ENCODE measurements around the gene AURKAIP1.
"Not testable (repeated sequence)": the region's sequence is repeated elsewhere in the genome, so short reads cannot be mapped to it uniquely, and the experiment has no call there.

Gene AURKAIP1

DNA sequence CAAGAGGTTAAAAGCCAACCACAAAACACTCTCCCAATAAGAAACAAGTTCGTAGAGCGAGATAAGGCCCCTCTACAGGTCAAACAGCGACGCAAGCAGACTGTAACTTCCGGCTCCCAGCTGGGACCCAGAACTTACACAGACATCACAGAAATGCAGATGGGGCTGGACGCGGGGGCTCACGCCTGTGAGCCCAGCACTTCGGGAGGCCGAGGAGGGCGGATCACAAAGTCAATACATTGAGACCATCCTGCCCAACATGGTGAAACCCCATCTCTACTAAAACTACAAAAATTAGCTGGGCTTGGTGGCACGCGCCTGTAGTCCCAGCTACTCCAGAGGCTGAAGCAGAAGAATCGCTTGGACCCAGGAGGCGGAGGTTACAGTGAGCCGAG lies 13.1 kb upstream of the AURKAIP1 start:
- TF ChIP-seq FOXA1 (IDR thresholded peaks at IDR 0.05) (no peak), SUZ12 (IDR thresholded peaks at IDR 0.05) (no peak), BHLHE40 (IDR thresholded peaks at IDR 0.05; ENCODE audit: borderline replicate concordance) (no peak), ZNF384 (IDR thresholded peaks at IDR 0.05) (no peak), SP1 (IDR thresholded peaks at IDR 0.05) (no peak), FOXK2 (IDR thresholded peaks at IDR 0.05) (no peak), CTBP1 (IDR thresholded peaks at IDR 0.05; ENCODE audit: borderline replicate concordance) (no peak), ELF4 (IDR thresholded peaks at IDR 0.05) (no peak), L3MBTL2 (conservative IDR thresholded peaks at IDR 0.05) (no peak)
- DNase-seq (ENCODE audit: extremely low spot score) = no peak
- POLR2A ChIA-PET = interaction anchor here (1.0 to 1.7 kb wide), 3 partner anchors 11 to 20 kb away, joined by 4 to 5 read pairs (median 5); partner anchors contain the start of genes AURKAIP1 and CCNL2
- CTCF ChIA-PET = interaction anchor here (0.6 kb wide), 1 partner anchor 87 kb away, joined by 3 read pairs; no protein-coding TSS in a partner anchor

DNA sequence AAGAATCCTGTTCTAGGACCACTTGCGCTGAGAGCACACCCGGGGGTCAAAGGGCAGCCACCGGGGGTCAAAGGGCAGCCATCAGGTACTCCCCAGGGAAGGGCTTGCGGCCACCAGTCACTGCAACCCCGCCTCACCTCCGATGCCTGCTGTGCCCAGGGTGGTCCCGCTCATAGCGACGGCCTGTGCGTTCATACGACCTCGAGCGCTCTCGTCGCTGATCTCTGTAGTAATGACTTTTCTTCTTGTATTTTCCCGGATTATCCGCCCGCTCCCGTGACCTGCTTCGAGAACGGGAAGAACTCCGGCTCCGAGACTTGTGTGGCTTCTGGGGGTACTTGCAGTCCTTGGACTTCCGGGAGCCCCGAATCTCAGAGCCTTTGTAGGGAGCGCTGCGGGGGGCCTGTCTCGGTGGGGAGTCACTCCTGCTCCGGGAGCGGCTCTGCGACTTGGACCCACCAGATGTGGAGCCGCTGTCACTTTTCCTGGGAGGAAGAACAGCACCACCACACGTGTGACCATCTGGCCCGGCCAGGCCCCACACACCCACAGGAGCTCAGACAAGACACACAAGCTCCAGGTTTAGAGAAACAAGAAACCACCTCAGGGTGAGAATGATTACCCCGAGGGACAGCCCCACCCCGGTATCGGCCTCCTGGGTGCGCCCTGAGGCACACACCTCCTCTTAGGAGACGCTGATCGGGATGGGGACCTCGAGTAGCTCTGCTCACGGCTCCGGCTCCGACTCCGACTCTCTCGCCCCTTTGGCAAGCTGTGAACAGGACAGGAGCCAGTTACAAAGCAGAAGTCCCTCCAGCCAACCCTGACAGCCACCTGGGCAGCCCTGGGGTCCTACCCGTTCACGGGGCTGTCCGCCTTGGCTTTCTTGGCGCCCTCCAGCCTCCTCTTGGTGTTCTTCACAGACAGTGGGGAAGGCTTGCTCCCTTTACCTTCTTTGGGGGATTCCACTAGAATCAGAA lies 12.4 kb upstream of the AURKAIP1 start:
- DNase-seq (ENCODE audit: extremely low spot score) = no peak
- POLR2A ChIA-PET = interaction anchor here (1.0 to 1.7 kb wide), 3 partner anchors 12 to 20 kb away, joined by 4 to 5 read pairs (median 5); partner anchors contain the start of genes AURKAIP1 and CCNL2
- CTCF ChIA-PET = interaction anchor here (0.6 kb wide), 1 partner anchor 86 kb away, joined by 3 read pairs; no protein-coding TSS in a partner anchor
- TF ChIP-seq FOXK2 (IDR thresholded peaks at IDR 0.05) = no peak
- no peak for TF ChIP-seq HDGF (IDR thresholded peaks at IDR 0.05; ENCODE audit: borderline replicate concordance)
- TF ChIP-seq ARNT (IDR thresholded peaks at IDR 0.05) = no peak
- no peak for TF ChIP-seq LEF1 (IDR thresholded peaks at IDR 0.05; ENCODE audit: borderline replicate concordance)
- no peak for TF ChIP-seq BHLHE40 (IDR thresholded peaks at IDR 0.05; ENCODE audit: borderline replicate concordance)
- no peak for TF ChIP-seq NFRKB (IDR thresholded peaks at IDR 0.05)
- TF ChIP-seq SP1 (IDR thresholded peaks at IDR 0.05) = no peak

DNA sequence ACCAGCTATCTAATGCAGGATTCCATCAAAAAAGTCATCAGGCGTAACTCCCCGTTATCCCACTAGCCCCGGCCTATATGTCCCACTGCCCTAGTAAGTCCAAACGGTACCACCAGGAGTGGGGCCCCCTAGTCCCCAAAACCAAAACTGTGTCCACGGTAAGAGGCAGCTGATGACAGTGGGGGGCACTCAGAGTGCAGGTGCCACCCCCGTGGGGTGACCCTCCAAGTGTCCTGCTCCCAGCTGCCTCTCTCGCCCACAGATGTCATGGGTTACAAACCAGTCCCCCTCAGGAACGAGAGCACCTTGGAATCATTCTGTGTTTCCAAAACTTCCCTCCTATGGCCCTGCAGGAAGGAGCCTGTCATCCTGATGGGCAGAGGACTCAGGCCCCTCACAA lies 10.9 kb upstream of the AURKAIP1 start:
- CTCF ChIA-PET = no interaction called here
- POLR2A ChIA-PET = interaction anchor here (1.3 to 1.9 kb wide), 2 partner anchors 10 to 13 kb away, joined by 4 to 6 read pairs; partner anchors contain the start of genes AURKAIP1 and CCNL2
- DNase-seq (ENCODE audit: extremely low spot score) = no peak
- TF ChIP-seq, protein P1, sequence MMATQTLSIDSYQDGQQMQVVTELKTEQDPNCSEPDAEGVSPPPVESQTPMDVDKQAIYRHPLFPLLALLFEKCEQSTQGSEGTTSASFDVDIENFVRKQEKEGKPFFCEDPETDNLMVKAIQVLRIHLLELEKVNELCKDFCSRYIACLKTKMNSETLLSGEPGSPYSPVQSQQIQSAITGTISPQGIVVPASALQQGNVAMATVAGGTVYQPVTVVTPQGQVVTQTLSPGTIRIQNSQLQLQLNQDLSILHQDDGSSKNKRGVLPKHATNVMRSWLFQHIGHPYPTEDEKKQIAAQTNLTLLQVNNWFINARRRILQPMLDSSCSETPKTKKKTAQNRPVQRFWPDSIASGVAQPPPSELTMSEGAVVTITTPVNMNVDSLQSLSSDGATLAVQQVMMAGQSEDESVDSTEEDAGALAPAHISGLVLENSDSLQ (IDR thresholded peaks at IDR 0.05) = no peak
- TF ChIP-seq ZNF384 (IDR thresholded peaks at IDR 0.05) (no peak), FOXK2 (IDR thresholded peaks at IDR 0.05) (no peak), FOXM1 (IDR thresholded peaks at IDR 0.05; ENCODE audit: borderline replicate concordance) (no peak), LEF1 (IDR thresholded peaks at IDR 0.05; ENCODE audit: borderline replicate concordance) (no peak), L3MBTL2 (conservative IDR thresholded peaks at IDR 0.05) (no peak), SP1 (IDR thresholded peaks at IDR 0.05) (no peak), ELF4 (IDR thresholded peaks at IDR 0.05) (no peak), NFRKB (IDR thresholded peaks at IDR 0.05) (no peak), ARNT (IDR thresholded peaks at IDR 0.05) (no peak), CTBP1 (IDR thresholded peaks at IDR 0.05; ENCODE audit: borderline replicate concordance) (no peak)

DNA sequence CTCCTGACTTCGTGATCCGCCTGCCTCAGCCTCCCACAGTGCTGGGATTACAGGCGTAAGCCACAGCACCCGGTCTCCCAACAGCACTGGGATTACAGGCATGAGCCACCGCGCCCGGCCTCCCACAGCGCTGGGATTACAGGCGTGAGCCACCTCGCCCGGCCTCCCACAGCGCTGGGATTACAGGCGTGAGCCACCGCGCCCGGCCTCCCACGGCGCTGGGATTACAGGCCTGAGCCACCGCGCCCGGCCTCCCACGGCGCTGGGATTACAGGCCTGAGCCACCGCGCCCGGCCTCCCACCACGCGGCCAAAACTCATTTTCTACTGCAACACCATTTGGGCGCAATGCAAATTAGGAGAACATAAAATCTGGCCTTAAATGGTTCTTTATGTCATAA lies 10.3 kb upstream of the AURKAIP1 start:
- POLR2A ChIA-PET = interaction anchor here (1.3 to 1.9 kb wide), 2 partner anchors 9 to 14 kb away, joined by 4 to 6 read pairs; partner anchors contain the start of genes AURKAIP1 and CCNL2
- DNase-seq (ENCODE audit: extremely low spot score); CTCF ChIA-PET: not testable (repeated sequence)

DNA sequence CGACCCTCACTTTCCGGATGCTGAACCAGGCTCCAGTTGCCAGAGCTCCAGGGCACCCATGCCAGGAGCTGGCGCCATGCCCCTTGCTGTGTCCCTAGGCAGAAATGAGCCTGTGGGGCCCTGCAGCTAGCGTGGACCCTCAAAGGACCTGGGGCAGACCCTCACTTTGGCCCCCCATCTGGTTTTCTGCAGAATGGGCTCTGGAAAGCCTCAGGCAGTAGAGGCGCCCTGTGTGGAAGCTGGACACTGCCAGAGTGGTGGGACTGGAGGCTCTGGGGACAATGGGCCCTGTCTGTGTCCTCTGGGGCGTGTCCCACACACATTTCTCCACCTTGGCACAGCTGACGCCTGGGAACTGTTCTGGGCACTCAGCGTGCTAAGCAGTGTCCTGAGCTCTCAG lies 6.3 kb upstream of the AURKAIP1 start:
- ChIA-PET CTCF (no interaction called here), POLR2A (no interaction called here)
- no peak for DNase-seq (ENCODE audit: extremely low spot score)
- TF ChIP-seq BHLHE40 (IDR thresholded peaks at IDR 0.05; ENCODE audit: borderline replicate concordance) (no peak), FOXK2 (IDR thresholded peaks at IDR 0.05) (no peak), ELF4 (IDR thresholded peaks at IDR 0.05) (no peak)

DNA sequence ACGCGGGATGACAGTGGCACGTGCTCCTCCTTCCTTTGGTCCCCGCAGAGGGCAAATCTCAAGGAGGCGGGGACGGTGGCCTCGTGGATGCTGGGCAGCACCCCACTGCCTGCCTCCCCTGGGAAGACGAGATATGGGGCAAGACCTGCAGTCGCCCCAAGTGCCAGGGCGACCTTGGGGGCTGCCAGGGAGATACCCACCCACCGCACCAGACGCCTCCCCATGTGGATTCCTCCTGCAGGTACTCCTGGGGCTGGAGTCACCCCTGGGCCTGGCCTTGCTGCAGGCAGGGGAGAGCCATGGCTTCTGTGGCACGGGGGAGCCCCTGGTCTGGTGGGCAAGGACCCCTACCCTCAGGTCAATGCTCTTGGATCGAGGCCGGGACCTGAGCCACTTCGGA lies 5.9 kb upstream of the AURKAIP1 start:
- no peak for DNase-seq (ENCODE audit: extremely low spot score)
- no peak for TF ChIP-seq L3MBTL2 (conservative IDR thresholded peaks at IDR 0.05)
- TF ChIP-seq, protein P1 (IDR thresholded peaks at IDR 0.05) = no peak
- ChIA-PET CTCF (no interaction called here), POLR2A (no interaction called here)

DNA sequence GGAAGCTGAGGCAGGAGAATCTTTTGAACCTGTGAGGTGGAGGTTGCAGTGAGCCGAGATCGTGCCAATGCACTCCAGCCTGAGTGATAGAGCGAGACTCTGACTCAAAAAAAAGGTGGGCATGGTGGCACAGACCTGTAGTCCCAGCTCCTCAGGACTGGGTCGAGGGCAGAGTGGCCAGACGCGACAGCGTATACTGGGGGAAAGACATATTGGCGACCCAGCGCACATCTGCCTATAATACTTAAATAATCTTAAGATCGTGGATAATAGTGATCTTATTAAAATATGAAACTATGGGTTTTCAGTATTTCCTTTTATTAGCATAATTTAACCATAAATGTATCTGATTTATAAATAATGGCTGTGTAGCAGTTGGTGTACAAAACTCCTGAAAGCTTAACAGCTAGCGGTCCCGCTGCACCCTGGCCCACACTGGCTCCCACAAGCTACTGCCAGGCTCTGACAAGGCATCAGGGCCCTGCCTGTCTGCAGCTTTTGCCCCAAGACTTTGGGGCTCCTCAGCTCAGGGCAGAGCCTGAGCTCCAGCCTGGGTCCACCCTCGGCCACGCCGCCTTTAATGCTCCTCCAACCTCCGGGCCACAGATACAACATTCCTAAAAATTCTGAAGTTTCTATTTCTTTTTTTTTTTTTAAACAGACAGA lies 2.7 kb upstream of the AURKAIP1 start:
- POLR2A ChIA-PET = interaction anchor here (1.1 to 6.5 kb wide), 2 partner anchors 22 to 30 kb away, joined by 3 to 54 read pairs; partner anchors contain the start of gene CCNL2
- TF ChIP-seq BHLHE40 (IDR thresholded peaks at IDR 0.05; ENCODE audit: borderline replicate concordance) = no peak
- TF ChIP-seq, protein P1 (IDR thresholded peaks at IDR 0.05) = no peak
- TF ChIP-seq ARNT (IDR thresholded peaks at IDR 0.05) = no peak
- TF ChIP-seq FOXK2 (IDR thresholded peaks at IDR 0.05) = no peak
- TF ChIP-seq FOXA1 (IDR thresholded peaks at IDR 0.05) = no peak
- TF ChIP-seq CTBP1 (IDR thresholded peaks at IDR 0.05; ENCODE audit: borderline replicate concordance) = no peak
- TF ChIP-seq ZNF384 (IDR thresholded peaks at IDR 0.05) = no peak
- no peak for TF ChIP-seq TARDBP (IDR thresholded peaks at IDR 0.05)
- TF ChIP-seq HDGF (IDR thresholded peaks at IDR 0.05; ENCODE audit: borderline replicate concordance) = no peak
- TF ChIP-seq SUZ12 (IDR thresholded peaks at IDR 0.05) = no peak

More for the DNA sequence above, 2.7 kb upstream of the AURKAIP1 start:
- DNase-seq (ENCODE audit: extremely low spot score) = no peak
- CTCF ChIA-PET = no interaction called here

Measured in HEK293T (cell line).